Measurements from ENCODE around the gene RRP1. TPM values are rescaled to one million over a fixed set of nuclear protein-coding genes. Genes with fewer than 3 reads are reported as not detected.

Gene RRP1
- polyA plus RNA-seq, 3 donors: 2.7 to 5.7 (median 4.6) TPM

DNA sequence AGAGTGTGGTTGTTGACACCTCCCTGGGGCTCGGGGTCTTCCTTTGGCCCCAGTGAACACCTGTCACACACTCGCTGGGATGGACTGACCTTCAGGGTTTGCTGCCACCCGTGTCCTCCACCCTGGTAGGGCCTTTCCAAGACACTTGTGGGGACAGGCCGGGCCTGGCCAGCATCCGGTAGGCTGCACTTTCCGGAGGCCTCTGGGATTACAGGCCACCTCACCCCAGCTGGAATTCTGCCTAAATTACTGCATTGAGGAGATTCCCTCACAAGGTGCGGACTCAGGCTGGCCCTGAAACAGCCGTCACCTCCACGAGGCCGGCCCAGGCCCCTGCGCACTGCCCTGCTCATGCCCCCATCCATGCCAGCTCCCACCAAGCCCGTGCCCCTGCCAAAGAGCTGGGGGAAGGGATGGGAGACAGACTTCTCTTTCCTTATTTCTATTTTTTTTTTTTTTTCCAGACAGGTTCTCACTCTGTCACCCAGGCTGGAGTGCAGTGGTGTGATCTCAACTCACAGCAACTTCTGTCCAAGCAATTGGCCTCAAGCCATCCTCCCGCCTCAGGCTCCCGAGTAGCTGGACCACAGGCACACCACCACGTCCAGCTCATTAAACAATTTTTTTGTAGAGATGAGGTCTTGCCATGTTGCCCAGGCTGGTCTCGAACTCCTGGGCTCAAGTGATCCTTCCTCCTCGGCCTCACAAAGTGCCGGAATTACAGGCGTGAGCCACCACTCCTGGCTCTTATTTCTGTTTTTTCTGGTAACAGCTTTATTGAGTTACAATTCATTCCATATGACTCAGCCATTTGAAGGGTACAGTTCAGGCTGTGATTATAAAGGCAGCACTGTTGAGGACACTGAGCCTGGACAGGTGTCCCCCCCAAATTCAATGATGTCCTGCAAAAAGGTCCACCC, 24.5 kb upstream of the RRP1 start:
- Mint-ChIP-seq H3K4me3 (no peak overlapping the region), H3K4me1 (peaks cover 15% of the 10 kb centered on the region), H3K27ac (peak overlapping the region in 4 of 7 donors; percentile 15 to 79 (median 58))

More for the DNA sequence above, 24.5 kb upstream of the RRP1 start:
- Mint-ChIP-seq H3K27me3 (ENCODE audit: low read depth in 3 of 3) (peaks cover 2 to 5% (median 2%) of the 10 kb centered on the region in 3 donors), H3K36me3 (peaks cover 23 to 38% of the 10 kb centered on the region in 2 donors), H3K9me3 (peaks cover 0 to 4% (median 0%) of the 10 kb centered on the region in 7 donors)
- no peak overlapping the region for H3K4me2 ChIP-seq (replicated peaks; ENCODE audit: extremely low read depth, low read length, poor library complexity, severe bottlenecking)
- peaks cover 19 to 37% of the 10 kb centered on the region in 2 donors for H3K36me3 ChIP-seq (replicated peaks in 1 of 2; ENCODE audit: control insufficient read depth in 1 of 2, insufficient read depth in 2 of 2, low read length in 2 of 2)
- no peaks in the 10 kb centered on the region for H3K79me2 ChIP-seq (ENCODE audit: insufficient read depth, low read length)
- no peak overlapping the region for H3K9ac ChIP-seq (ENCODE audit: insufficient read depth, low read length, poor library complexity, severe bottlenecking)
- no peak overlapping the region for H3K27ac ChIP-seq (ENCODE audit: low read depth in 1 of 2, low read length in 2 of 2)
- TF ChIP-seq CTCF (IDR thresholded peaks at IDR 0.05): no peak
- H3K4me1 ChIP-seq (ENCODE audit: control insufficient read depth in 1 of 2, insufficient read depth in 2 of 2, low read length in 2 of 2): peaks cover 12 to 15% of the 10 kb centered on the region in 2 donors
- no peak for DNase-seq
- no peaks in the 10 kb centered on the region for H3K9me3 ChIP-seq (replicated peaks in 1 of 2; ENCODE audit: control insufficient read depth in 1 of 2, insufficient read depth in 1 of 2, low read length in 2 of 2)
- H3K4me3 ChIP-seq (replicated peaks in 1 of 3; ENCODE audit: low read depth in 2 of 3, low read length in 3 of 3): no peak overlapping the region
- H4K20me1 ChIP-seq (ENCODE audit: insufficient read depth, low read length): peaks cover 42% of the 10 kb centered on the region
- no peak overlapping the region for H2AFZ ChIP-seq (ENCODE audit: insufficient read depth, low read depth, low read length, poor library complexity, severe bottlenecking)
- 92% methylated on average over 11 of the region's 19 CpGs for WGBS (ENCODE audit: insufficient coverage)
- intact Hi-C loops (cut with micrococcal nuclease): no loop called here
- H3K27me3 ChIP-seq (ENCODE audit: control insufficient read depth in 2 of 2, insufficient read depth in 2 of 2, low read length in 2 of 2): no peaks in the 10 kb centered on the region

Data from CD14-positive monocyte (primary cell).